GM18526 (cell line): ENCODE measurements around the gene RAB12.

Experiments used
- POLR2A ChIP-seq: IDR thresholded peaks from 3 replicates; pipeline ENCODE4 v1.6.1; 2011; ENCODE audit not compliant: insufficient read length; ENCODE audit errors: extremely low read depth

RAB12 gene

GRCh38 chr18:8688216-8688800 lies 79.1 kb downstream of the RAB12 start:
- TF ChIP-seq POLR2A: no peak

GRCh38 chr18:8688816-8689215 lies 79.6 kb downstream of the RAB12 start:
- no peak for TF ChIP-seq POLR2A
